RWPE2 (cell line): Measurements from ENCODE around the gene RELN.

Experiments
- ATAC-seq: fragments of 200-7000 bp; cut with Tn5 transposase; 3 replicates; pipeline ENCODE4 v1.9.1; 2021; ENCODE audit warnings: low read depth
- DNase-seq: peaks from one replicate; pipeline ENCODE4 v3.0.0-alpha.2; 2020; ENCODE audit warnings: low spot score
- H3K27ac ChIP-seq: fragments of 450-650 bp; 2 replicates; pipeline ENCODE4 v1.5.1; 2017; ENCODE audit warnings: mild to moderate bottlenecking; ENCODE audit not compliant: poor library complexity, severe bottlenecking
- H3K27me3 ChIP-seq: fragments of 250-450 bp; sonication (Bioruptor Pico); 2 replicates; pipeline ENCODE4 v1.5.1; 2021; ENCODE audit warnings: mild to moderate bottlenecking, moderate library complexity; ENCODE audit not compliant: insufficient read depth, poor library complexity, severe bottlenecking
- H3K36me3 ChIP-seq: fragments of 250-450 bp; sonication (Bioruptor Pico); 2 replicates; pipeline ENCODE4 v1.5.1; 2020; ENCODE audit warnings: low read depth, mild to moderate bottlenecking, moderate library complexity
- H3K4me1 ChIP-seq: fragments of 250-450 bp; sonication (Bioruptor Pico); 2 replicates; pipeline ENCODE4 v1.5.1; 2021; ENCODE audit warnings: mild to moderate bottlenecking, moderate library complexity; ENCODE audit not compliant: insufficient read depth, poor library complexity, severe bottlenecking
- H3K4me3 ChIP-seq: fragments of 250-450 bp; sonication (Bioruptor Pico); 2 replicates; pipeline ENCODE4 v1.5.1; 2021; ENCODE audit warnings: mild to moderate bottlenecking, moderate library complexity; ENCODE audit not compliant: severe bottlenecking
- H3K9me3 ChIP-seq: fragments of 250-450 bp; sonication (Bioruptor Pico); 2 replicates; pipeline ENCODE4 v1.5.1; 2021; ENCODE audit warnings: mild to moderate bottlenecking, moderate library complexity; ENCODE audit not compliant: severe bottlenecking
- CTCF ChIP-seq: fragments of 450-650 bp; IDR thresholded peaks from one replicate; pipeline ENCODE4 v1.5.1; 2017; ENCODE audit warnings: mild to moderate bottlenecking, moderate library complexity; ENCODE audit not compliant: poor library complexity, severe bottlenecking

The RELN gene

DNA sequence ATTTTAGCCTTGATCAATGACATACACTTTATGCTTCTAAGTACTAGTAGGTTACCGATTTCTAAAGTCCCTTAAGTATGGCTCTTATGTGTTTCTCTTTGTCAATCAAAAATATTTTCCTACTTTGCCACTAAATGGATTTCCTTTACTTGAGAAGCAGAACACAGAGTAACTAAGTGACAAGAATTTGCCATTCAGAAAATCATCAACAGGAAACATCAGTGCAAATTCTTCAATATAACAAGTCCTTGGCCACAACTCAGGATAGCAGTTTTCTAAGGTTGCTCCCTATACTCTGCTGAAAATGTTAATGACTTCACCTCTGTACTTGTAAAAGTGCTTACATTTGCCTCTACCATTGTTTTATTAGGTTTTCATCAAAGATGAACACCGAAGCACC is 303.8 kb downstream of the RELN start:
- no peak overlapping the region for H3K27ac ChIP-seq
- H3K4me1 ChIP-seq = no peaks in the 10 kb centered on the region
- ATAC-seq (no peak), DNase-seq (no peak)
- TF ChIP-seq CTCF = no peak
- no peak overlapping the region for H3K4me3 ChIP-seq
- no peaks in the 10 kb centered on the region for H3K9me3 ChIP-seq
- H3K27me3 ChIP-seq = no peaks in the 10 kb centered on the region
- no peaks in the 10 kb centered on the region for H3K36me3 ChIP-seq

DNA sequence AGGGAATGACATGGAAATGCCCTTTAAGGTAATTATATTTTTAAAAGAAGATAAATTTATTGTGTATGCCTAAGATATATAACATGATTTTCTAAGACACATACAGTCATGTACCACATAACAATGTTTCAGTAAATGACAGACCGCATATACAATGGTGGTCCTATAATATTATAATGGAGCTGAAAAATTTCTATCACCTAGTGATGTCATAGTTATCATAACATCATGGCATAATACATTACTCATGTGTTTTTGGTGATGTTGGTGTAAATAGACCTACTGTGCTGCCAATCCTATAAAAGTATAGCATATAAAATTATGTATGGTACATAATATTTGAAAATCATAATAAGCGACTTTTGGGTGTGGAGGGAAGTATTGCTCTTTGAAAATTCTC is 306.1 kb downstream of the RELN start:
- no peak overlapping the region for H3K27ac ChIP-seq
- ATAC-seq (no peak), DNase-seq (no peak)
- no peaks in the 10 kb centered on the region for H3K27me3 ChIP-seq
- no peak overlapping the region for H3K4me3 ChIP-seq
- no peaks in the 10 kb centered on the region for H3K4me1 ChIP-seq
- no peaks in the 10 kb centered on the region for H3K36me3 ChIP-seq
- TF ChIP-seq CTCF = no peak
- H3K9me3 ChIP-seq = no peaks in the 10 kb centered on the region

GRCh38 chr7:103680161-103681144 is 309.0 kb downstream of the RELN start:
- no peak for TF ChIP-seq CTCF
- no peaks in the 10 kb centered on the region for H3K9me3 ChIP-seq
- H3K4me1 ChIP-seq = no peaks in the 10 kb centered on the region
- H3K27me3 ChIP-seq = no peaks in the 10 kb centered on the region
- no peaks in the 10 kb centered on the region for H3K36me3 ChIP-seq
- no peak overlapping the region for H3K4me3 ChIP-seq
- DNase-seq (no peak), ATAC-seq (no peak)
- H3K27ac ChIP-seq = no peak overlapping the region

GRCh38 chr7:103679151-103680132 is 310.0 kb downstream of the RELN start:
- Histone ChIP-seq H3K4me3 (no peak overlapping the region), H3K27me3 (no peaks in the 10 kb centered on the region), H3K9me3 (no peaks in the 10 kb centered on the region), H3K27ac (no peak overlapping the region), H3K4me1 (no peaks in the 10 kb centered on the region), H3K36me3 (no peaks in the 10 kb centered on the region)
- DNase-seq = no peak
- TF ChIP-seq CTCF = no peak
- ATAC-seq = no peak
